ENCODE data around the gene KCNK10. TPM values are rescaled to one million over a fixed set of nuclear protein-coding genes. Genes with fewer than 3 reads are reported as not detected.

KCNK10 gene, protein sequence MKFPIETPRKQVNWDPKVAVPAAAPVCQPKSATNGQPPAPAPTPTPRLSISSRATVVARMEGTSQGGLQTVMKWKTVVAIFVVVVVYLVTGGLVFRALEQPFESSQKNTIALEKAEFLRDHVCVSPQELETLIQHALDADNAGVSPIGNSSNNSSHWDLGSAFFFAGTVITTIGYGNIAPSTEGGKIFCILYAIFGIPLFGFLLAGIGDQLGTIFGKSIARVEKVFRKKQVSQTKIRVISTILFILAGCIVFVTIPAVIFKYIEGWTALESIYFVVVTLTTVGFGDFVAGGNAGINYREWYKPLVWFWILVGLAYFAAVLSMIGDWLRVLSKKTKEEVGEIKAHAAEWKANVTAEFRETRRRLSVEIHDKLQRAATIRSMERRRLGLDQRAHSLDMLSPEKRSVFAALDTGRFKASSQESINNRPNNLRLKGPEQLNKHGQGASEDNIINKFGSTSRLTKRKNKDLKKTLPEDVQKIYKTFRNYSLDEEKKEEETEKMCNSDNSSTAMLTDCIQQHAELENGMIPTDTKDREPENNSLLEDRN
- total RNA-seq (under 1 TPM in 2 of 7 donors, not detected in 5; 0.09 to 0.13 TPM), polyA plus RNA-seq (under 1 TPM in 2 of 3 donors, not detected in 1; 0.03 to 0.07 TPM)
- long read RNA-seq, donor 1 = 0 reads
- long read RNA-seq, donor 2 = 0 reads

DNA sequence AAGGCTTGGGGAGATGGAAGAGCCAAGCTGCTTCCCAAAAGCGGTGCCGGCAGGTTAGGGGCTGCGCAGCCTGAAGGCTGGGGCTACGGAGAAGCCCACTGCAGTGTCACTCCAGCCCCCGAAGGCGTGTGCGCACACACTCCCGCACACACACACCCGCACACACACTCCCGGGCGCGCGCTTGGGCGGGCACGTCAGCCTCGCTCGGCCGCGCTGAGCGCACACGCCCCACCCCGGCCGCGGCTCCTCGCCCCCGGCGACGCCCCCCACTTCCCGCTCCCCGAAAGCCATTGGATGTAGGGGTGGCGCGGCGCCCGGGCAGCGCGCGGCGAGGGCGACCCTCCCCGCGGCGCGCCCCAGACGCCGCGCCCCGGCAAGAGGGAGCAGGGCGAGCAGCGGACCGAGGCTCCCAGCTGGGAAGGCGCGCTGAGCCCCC lies at the start of gene KCNK10:
KCNK10 (minus strand) TSS at position 184 of the 437 bp plus-strand sequence. CDS start 471 bp downstream, outside the sequence.
- 0 to 1% (median 1%) methylated on average over 9 to 52 of the region's 52 CpGs for whole genome bisulfite sequencing, 5 donors
- no peak for DNase-seq
- Histone ChIP-seq H3K9me3 (peaks cover 0 to 3% (median 0%) of the 10 kb centered on the region in 8 donors), H3K27me3 (replicated peaks in 1 of 7) (peaks cover 4 to 99% (median 67%) of the 10 kb centered on the region in 7 donors), H3K36me3 (no peaks in the 10 kb centered on the region), H3K4me3 (peak within 1 kb of the TSS; percentile 18 to 71 (median 40)), H3K4me1 (peaks cover 0 to 29% (median 19%) of the 10 kb centered on the region in 6 donors), H3K27ac (no peak within 1 kb of the TSS)
- TF ChIP-seq, protein P1, sequence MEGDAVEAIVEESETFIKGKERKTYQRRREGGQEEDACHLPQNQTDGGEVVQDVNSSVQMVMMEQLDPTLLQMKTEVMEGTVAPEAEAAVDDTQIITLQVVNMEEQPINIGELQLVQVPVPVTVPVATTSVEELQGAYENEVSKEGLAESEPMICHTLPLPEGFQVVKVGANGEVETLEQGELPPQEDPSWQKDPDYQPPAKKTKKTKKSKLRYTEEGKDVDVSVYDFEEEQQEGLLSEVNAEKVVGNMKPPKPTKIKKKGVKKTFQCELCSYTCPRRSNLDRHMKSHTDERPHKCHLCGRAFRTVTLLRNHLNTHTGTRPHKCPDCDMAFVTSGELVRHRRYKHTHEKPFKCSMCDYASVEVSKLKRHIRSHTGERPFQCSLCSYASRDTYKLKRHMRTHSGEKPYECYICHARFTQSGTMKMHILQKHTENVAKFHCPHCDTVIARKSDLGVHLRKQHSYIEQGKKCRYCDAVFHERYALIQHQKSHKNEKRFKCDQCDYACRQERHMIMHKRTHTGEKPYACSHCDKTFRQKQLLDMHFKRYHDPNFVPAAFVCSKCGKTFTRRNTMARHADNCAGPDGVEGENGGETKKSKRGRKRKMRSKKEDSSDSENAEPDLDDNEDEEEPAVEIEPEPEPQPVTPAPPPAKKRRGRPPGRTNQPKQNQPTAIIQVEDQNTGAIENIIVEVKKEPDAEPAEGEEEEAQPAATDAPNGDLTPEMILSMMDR (IDR thresholded peaks at IDR 0.05 in 8 of 11, conservative IDR thresholded peaks at IDR 0.05 in 3 of 11) = no peak
- TF ChIP-seq POLR2AphosphoS5 (IDR thresholded peaks at IDR 0.05) (no peak), POLR2A (IDR thresholded peaks at IDR 0.05) (no peak)
- intact Hi-C loops (cut with DNase I; ENCODE audit: low total_unique reads) = no loop called here

DNA sequence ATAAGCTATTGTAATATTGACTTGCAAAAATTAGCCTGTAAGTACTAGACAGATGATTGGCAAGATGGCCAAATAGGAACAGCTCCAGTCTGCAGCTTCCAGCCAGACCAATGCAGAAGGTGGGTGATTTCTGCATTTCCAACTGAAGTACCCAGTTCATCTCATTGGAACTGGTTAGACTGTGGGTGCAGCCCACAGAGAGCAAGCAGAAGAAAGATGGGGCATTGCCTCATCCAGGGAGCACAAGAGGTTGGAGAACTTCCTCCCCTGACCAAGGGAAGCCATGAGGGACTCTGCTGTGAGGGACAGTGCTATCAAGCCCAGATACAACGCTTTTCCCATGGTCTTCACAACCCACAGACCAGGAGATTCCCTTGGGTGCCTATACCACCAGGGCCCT lies 46.4 kb upstream of the KCNK10 start:
- H3K27me3 ChIP-seq (replicated peaks in 1 of 7) = peaks cover 0 to 22% (median 0%) of the 10 kb centered on the region in 7 donors
- no peak overlapping the region for H3K4me3 ChIP-seq
- peaks cover 0 to 9% (median 3%) of the 10 kb centered on the region in 8 donors for H3K9me3 ChIP-seq
- 33 to 79% (median 51%) methylated on average over 1 of the region's 1 CpG for WGBS, 5 donors
- no peak for DNase-seq
- no peaks in the 10 kb centered on the region for H3K36me3 ChIP-seq
- H3K27ac ChIP-seq = no peak overlapping the region
- intact Hi-C loops (cut with DNase I; ENCODE audit: low total_unique reads) = no loop called here
- H3K4me1 ChIP-seq = no peaks in the 10 kb centered on the region
- no peak for TF ChIP-seq POLR2AphosphoS5 (IDR thresholded peaks at IDR 0.05)

DNA sequence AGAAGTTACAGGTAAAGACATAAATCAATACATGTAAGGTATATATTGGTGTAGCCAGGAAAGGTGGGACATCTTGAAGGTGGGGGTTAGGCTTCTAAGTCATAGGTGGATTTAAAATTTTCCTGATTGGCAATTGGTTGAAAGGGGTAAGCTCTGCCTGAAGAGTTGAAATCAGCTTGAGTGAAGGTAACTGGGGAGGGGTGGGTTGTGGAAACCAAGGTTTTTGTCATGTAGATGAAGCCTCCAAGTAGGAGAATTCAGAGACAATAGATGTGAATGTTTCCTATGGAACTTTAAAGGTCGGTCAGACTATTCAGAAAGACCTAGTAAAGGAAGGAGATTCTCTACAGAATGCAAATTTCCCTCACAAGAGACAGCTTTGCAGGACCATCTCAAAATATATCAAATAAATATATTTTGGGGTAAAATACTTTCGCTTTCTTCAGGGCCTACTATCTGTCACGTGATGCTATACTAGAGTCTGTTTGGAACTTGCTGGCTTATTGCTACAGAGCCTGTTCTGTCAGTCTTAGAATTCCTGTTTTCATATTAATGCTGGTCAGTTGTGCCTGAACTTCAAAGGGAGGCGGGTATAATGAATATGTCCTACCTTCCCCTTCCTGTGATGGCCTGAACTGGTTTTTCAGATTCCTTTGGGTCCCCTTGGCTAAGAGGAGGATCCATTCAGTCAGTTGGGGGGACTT lies 41.8 kb upstream of the KCNK10 start:
- Histone ChIP-seq H3K9me3 (peaks cover 0 to 16% (median 5%) of the 10 kb centered on the region in 8 donors), H3K27me3 (replicated peaks in 1 of 7) (peaks cover 0 to 7% (median 0%) of the 10 kb centered on the region in 7 donors), H3K27ac (no peak overlapping the region), H3K36me3 (no peaks in the 10 kb centered on the region), H3K4me1 (no peaks in the 10 kb centered on the region), H3K4me3 (no peak overlapping the region)
- no peak for DNase-seq
- WGBS, 5 donors = 62 to 74% (median 68%) methylated on average over 4 of the region's 4 CpGs
- intact Hi-C loops (cut with DNase I; ENCODE audit: low total_unique reads) = no loop called here
- TF ChIP-seq POLR2A (IDR thresholded peaks at IDR 0.05) = no peak
- no peak for TF ChIP-seq POLR2AphosphoS5 (IDR thresholded peaks at IDR 0.05)
- TF ChIP-seq, protein P1 (IDR thresholded peaks at IDR 0.05 in 8 of 11, conservative IDR thresholded peaks at IDR 0.05 in 3 of 11) = no peak

DNA sequence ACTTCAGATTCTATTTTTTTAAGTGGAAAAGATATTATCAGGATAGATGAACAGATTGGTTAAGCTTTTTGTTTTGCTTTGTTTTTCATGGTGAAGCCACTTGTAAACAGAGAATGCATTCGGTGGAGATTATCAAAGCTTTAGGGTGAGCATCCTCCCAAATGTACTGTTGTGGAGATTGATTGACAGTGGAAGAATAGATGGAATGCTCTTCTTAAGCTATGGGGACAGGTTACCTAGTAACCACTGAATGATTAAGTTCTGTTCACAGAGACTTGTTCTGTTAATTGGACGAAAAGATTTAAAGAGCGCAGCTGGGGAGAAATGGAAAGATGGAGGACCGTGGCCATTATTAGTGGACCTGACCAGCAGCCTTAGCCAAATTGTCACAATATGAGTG lies 40.6 kb upstream of the KCNK10 start:
- TF ChIP-seq, protein P1 (IDR thresholded peaks at IDR 0.05 in 8 of 11, conservative IDR thresholded peaks at IDR 0.05 in 3 of 11) = no peak
- TF ChIP-seq POLR2AphosphoS5 (IDR thresholded peaks at IDR 0.05) (no peak), POLR2A (IDR thresholded peaks at IDR 0.05) (no peak)
- 80 to 92% (median 87%) methylated on average over 4 of the region's 4 CpGs for WGBS, 5 donors
- no peak overlapping the region for H3K4me3 ChIP-seq
- H3K9me3 ChIP-seq = peaks cover 0 to 16% (median 5%) of the 10 kb centered on the region in 8 donors
- intact Hi-C loops (cut with DNase I; ENCODE audit: low total_unique reads) = no loop called here
- H3K27ac ChIP-seq = no peak overlapping the region
- H3K36me3 ChIP-seq = no peaks in the 10 kb centered on the region
- DNase-seq = no peak
- H3K4me1 ChIP-seq = no peaks in the 10 kb centered on the region
- H3K27me3 ChIP-seq (replicated peaks in 1 of 7) = no peaks in the 10 kb centered on the region
